ENCODE data around the gene STXBP5. TPM values are rescaled to one million over a fixed set of nuclear protein-coding genes. Genes with fewer than 3 reads are reported as not detected.
A peak's percentile ranks its signal among the peaks of the same experiment; 100 is the strongest.

The STXBP5 gene
- total RNA-seq, 2 experiments from 2014 or later: 20.2 to 21.5 TPM

- no peaks in the 10 kb centered on the region for H3K9me3 Mint-ChIP-seq
- peaks cover 43% of the 10 kb centered on the region for H3K36me3 Mint-ChIP-seq
- CTCF ChIA-PET: interaction anchor here (0.8 to 1.5 kb wide), 3 partner anchors 34 to 476 kb away, joined by 3 read pairs; no protein-coding TSS in a partner anchor
- no peak for DNase-seq
- H3K4me1 Mint-ChIP-seq (ENCODE audit: low read depth): peaks cover 15% of the 10 kb centered on the region
- no peak overlapping the region for H3K27ac Mint-ChIP-seq
- POLR2A ChIA-PET: no interaction called here
- intact Hi-C loops (cut with micrococcal nuclease): no loop called here
- H3K4me3 Mint-ChIP-seq: no peak overlapping the region
- no peaks in the 10 kb centered on the region for H3K27me3 Mint-ChIP-seq
Measured at GRCh38 chr6:147381712-147382111, 177.5 kb downstream of the STXBP5 start.

- intact Hi-C loops (cut with micrococcal nuclease): no loop called here
- ChIA-PET POLR2A (no interaction called here), CTCF (interaction anchor here (0.7 to 1.5 kb wide), 7 partner anchors 8 to 525 kb away, joined by 3 to 5 read pairs (median 3); no protein-coding TSS in a partner anchor)
- H3K27ac Mint-ChIP-seq: no peak overlapping the region
- H3K27me3 Mint-ChIP-seq: no peaks in the 10 kb centered on the region
- DNase-seq: no peak
- H3K9me3 Mint-ChIP-seq: no peaks in the 10 kb centered on the region
- no peak overlapping the region for H3K4me3 Mint-ChIP-seq
- peaks cover 15% of the 10 kb centered on the region for H3K4me1 Mint-ChIP-seq (ENCODE audit: low read depth)
- peaks cover 39% of the 10 kb centered on the region for H3K36me3 Mint-ChIP-seq
Measured at GRCh38 chr6:147382945-147383554, 178.8 kb downstream of the STXBP5 start.

GRCh38 chr6:147384029-147384428 lies 179.8 kb downstream of the STXBP5 start:
- POLR2A ChIA-PET: no interaction called here
- Mint-ChIP-seq H3K27ac (no peak overlapping the region), H3K4me1 (ENCODE audit: low read depth) (peaks cover 15% of the 10 kb centered on the region), H3K9me3 (no peaks in the 10 kb centered on the region), H3K36me3 (peaks cover 35% of the 10 kb centered on the region), H3K27me3 (no peaks in the 10 kb centered on the region), H3K4me3 (no peak overlapping the region)
- CTCF ChIA-PET: interaction anchor here (1.5 kb wide), 1 partner anchor 77 kb away, joined by 3 read pairs; no protein-coding TSS in a partner anchor
- no peak for DNase-seq
- intact Hi-C loops (cut with micrococcal nuclease): loop anchor here (1.0 to 2.0 kb wide), 2 partner anchors 62 to 533 kb away; no protein-coding TSS in a partner anchor

GRCh38 chr6:147384737-147385710 lies 180.8 kb downstream of the STXBP5 start:
- intact Hi-C loops (cut with micrococcal nuclease): loop anchor here (1.0 to 2.0 kb wide), 2 partner anchors 63 to 534 kb away; no protein-coding TSS in a partner anchor

GRCh38 chr6:147389463-147389862 lies 185.2 kb downstream of the STXBP5 start:
- Mint-ChIP-seq H3K36me3 (peaks cover 7% of the 10 kb centered on the region), H3K27ac (no peak overlapping the region), H3K9me3 (no peaks in the 10 kb centered on the region), H3K4me3 (no peak overlapping the region), H3K4me1 (ENCODE audit: low read depth) (peaks cover 16% of the 10 kb centered on the region), H3K27me3 (no peaks in the 10 kb centered on the region)
- CTCF ChIA-PET: no interaction called here
- intact Hi-C loops (cut with micrococcal nuclease): no loop called here
- no peak for DNase-seq
- POLR2A ChIA-PET: no interaction called here

More at GRCh38 chr6:147384737-147385710, 180.8 kb downstream of the STXBP5 start:
- Mint-ChIP-seq H3K4me3 (no peak overlapping the region), H3K27me3 (no peaks in the 10 kb centered on the region), H3K36me3 (peaks cover 32% of the 10 kb centered on the region), H3K4me1 (ENCODE audit: low read depth) (peaks cover 15% of the 10 kb centered on the region), H3K9me3 (no peaks in the 10 kb centered on the region), H3K27ac (peak overlapping the region; percentile 33)
- ChIA-PET POLR2A (no interaction called here), CTCF (no interaction called here)
- no peak for DNase-seq

- Mint-ChIP-seq H3K9me3 (no peaks in the 10 kb centered on the region), H3K4me1 (ENCODE audit: low read depth) (peaks cover 6% of the 10 kb centered on the region), H3K36me3 (no peaks in the 10 kb centered on the region), H3K4me3 (no peak overlapping the region), H3K27me3 (no peaks in the 10 kb centered on the region), H3K27ac (no peak overlapping the region)
- intact Hi-C loops (cut with micrococcal nuclease): loop anchor here (5.0 kb wide), 1 partner anchor 776 kb away; no protein-coding TSS in a partner anchor
- no peak for DNase-seq
- ChIA-PET POLR2A (no interaction called here), CTCF (no interaction called here)
Measured at GRCh38 chr6:147390909-147391536, 186.8 kb downstream of the STXBP5 start.

- no peaks in the 10 kb centered on the region for H3K27me3 Mint-ChIP-seq
- no peak for DNase-seq
- POLR2A ChIA-PET: no interaction called here
- H3K36me3 Mint-ChIP-seq: no peaks in the 10 kb centered on the region
- H3K4me3 Mint-ChIP-seq: no peak overlapping the region
- H3K9me3 Mint-ChIP-seq: no peaks in the 10 kb centered on the region
- peaks cover 6% of the 10 kb centered on the region for H3K4me1 Mint-ChIP-seq (ENCODE audit: low read depth)
- CTCF ChIA-PET: interaction anchor here (1.4 kb wide), 1 partner anchor 10 kb away, joined by 3 read pairs; no protein-coding TSS in a partner anchor
- intact Hi-C loops (cut with micrococcal nuclease): loop anchor here (5.0 kb wide), 1 partner anchor 774 kb away; no protein-coding TSS in a partner anchor
- no peak overlapping the region for H3K27ac Mint-ChIP-seq
Measured at GRCh38 chr6:147392917-147393625, 188.9 kb downstream of the STXBP5 start.

- intact Hi-C loops (cut with micrococcal nuclease): no loop called here
- CTCF ChIA-PET: no interaction called here
Measured at GRCh38 chr6:147395158-147395557, 190.9 kb downstream of the STXBP5 start.

GRCh38 chr6:147397306-147397705 lies 193.1 kb downstream of the STXBP5 start:
- H3K27me3 Mint-ChIP-seq: no peaks in the 10 kb centered on the region
- no peak for DNase-seq
- intact Hi-C loops (cut with micrococcal nuclease): no loop called here
- POLR2A ChIA-PET: no interaction called here
- H3K27ac Mint-ChIP-seq: no peak overlapping the region
- no peak overlapping the region for H3K4me3 Mint-ChIP-seq
- peaks cover 19% of the 10 kb centered on the region for H3K9me3 Mint-ChIP-seq
- H3K36me3 Mint-ChIP-seq: peaks cover 3% of the 10 kb centered on the region
- peaks cover 6% of the 10 kb centered on the region for H3K4me1 Mint-ChIP-seq (ENCODE audit: low read depth)
- CTCF ChIA-PET: no interaction called here

More at GRCh38 chr6:147395158-147395557, 190.9 kb downstream of the STXBP5 start:
- no peak for DNase-seq
- Mint-ChIP-seq H3K36me3 (no peaks in the 10 kb centered on the region), H3K27me3 (no peaks in the 10 kb centered on the region), H3K9me3 (peaks cover 4% of the 10 kb centered on the region), H3K27ac (no peak overlapping the region), H3K4me1 (ENCODE audit: low read depth) (peaks cover 6% of the 10 kb centered on the region), H3K4me3 (no peak overlapping the region)
- POLR2A ChIA-PET: no interaction called here

- H3K4me3 Mint-ChIP-seq: no peak overlapping the region
- H3K4me1 Mint-ChIP-seq (ENCODE audit: low read depth): no peaks in the 10 kb centered on the region
- ChIA-PET POLR2A (interaction anchor here (0.5 kb wide), 1 partner anchor 1496 kb away, joined by 3 read pairs; no protein-coding TSS in a partner anchor), CTCF (no interaction called here)
- no peak overlapping the region for H3K27ac Mint-ChIP-seq
- H3K36me3 Mint-ChIP-seq: peaks cover 3% of the 10 kb centered on the region
- peaks cover 20% of the 10 kb centered on the region for H3K9me3 Mint-ChIP-seq
- no peak for DNase-seq
- no peaks in the 10 kb centered on the region for H3K27me3 Mint-ChIP-seq
- intact Hi-C loops (cut with micrococcal nuclease): no loop called here
Measured at GRCh38 chr6:147400968-147401367, 196.8 kb downstream of the STXBP5 start.

GRCh38 chr6:147401779-147402178 lies 197.6 kb downstream of the STXBP5 start:
- H3K4me1 Mint-ChIP-seq (ENCODE audit: low read depth): no peaks in the 10 kb centered on the region
- no peaks in the 10 kb centered on the region for H3K27me3 Mint-ChIP-seq
- H3K27ac Mint-ChIP-seq: no peak overlapping the region
- DNase-seq: no peak
- POLR2A ChIA-PET: no interaction called here
- intact Hi-C loops (cut with micrococcal nuclease): no loop called here
- H3K9me3 Mint-ChIP-seq: peaks cover 20% of the 10 kb centered on the region
- no peak overlapping the region for H3K4me3 Mint-ChIP-seq
- CTCF ChIA-PET: no interaction called here
- H3K36me3 Mint-ChIP-seq: peaks cover 3% of the 10 kb centered on the region

Data from activated CD4-positive, alpha-beta memory T cell treated with anti-CD3 and anti-CD28 coated beads for 36 hours (primary cell).